HG03066 (cell line): Measurements from ENCODE around the gene TNPO1.

Experiments used
- ATAC-seq: cut with Tn5 transposase; IDR thresholded peaks from one replicate; pipeline ENCODE4 v1.9.1; 2021; ENCODE audit warnings: low read depth; ENCODE audit not compliant: unreplicated experiment

TNPO1 gene

GRCh38 chr5:72817671-72818266 is 1.3 kb downstream of the TNPO1 start:
- no peak for ATAC-seq

- no peak for ATAC-seq
Observed at GRCh38 chr5:72818866-72819534, 2.5 kb downstream of the TNPO1 start.

- no peak for ATAC-seq
Observed at GRCh38 chr5:72821776-72822175, 5.3 kb downstream of the TNPO1 start.

GRCh38 chr5:72822944-72823343 is 6.5 kb downstream of the TNPO1 start:
- ATAC-seq: no peak

GRCh38 chr5:72829707-72830106 is 13.2 kb downstream of the TNPO1 start:
- ATAC-seq: no peak

- no peak for ATAC-seq
Observed at GRCh38 chr5:72830362-72830761, 13.9 kb downstream of the TNPO1 start.

- ATAC-seq: no peak
Observed at GRCh38 chr5:72831685-72832084, 15.2 kb downstream of the TNPO1 start.

- no peak for ATAC-seq
Observed at GRCh38 chr5:72834924-72835323, 18.5 kb downstream of the TNPO1 start.

- no peak for ATAC-seq
Observed at GRCh38 chr5:72835633-72836032, 19.2 kb downstream of the TNPO1 start.

- no peak for ATAC-seq
Observed at GRCh38 chr5:72836810-72837209, 20.3 kb downstream of the TNPO1 start.

GRCh38 chr5:72837524-72838096 is 21.1 kb downstream of the TNPO1 start:
- no peak for ATAC-seq

GRCh38 chr5:72840041-72840440 is 23.6 kb downstream of the TNPO1 start:
- ATAC-seq: no peak

- ATAC-seq: no peak
Observed at GRCh38 chr5:72841756-72842535, 25.5 kb downstream of the TNPO1 start.

GRCh38 chr5:72842816-72843215 is 26.4 kb downstream of the TNPO1 start:
- no peak for ATAC-seq

- no peak for ATAC-seq
Observed at GRCh38 chr5:72844218-72844603, 27.8 kb downstream of the TNPO1 start.

- ATAC-seq: no peak
Observed at GRCh38 chr5:72845889-72846288, 29.4 kb downstream of the TNPO1 start.

GRCh38 chr5:72846483-72846882 is 30.0 kb downstream of the TNPO1 start:
- ATAC-seq: no peak

- no peak for ATAC-seq
Observed at GRCh38 chr5:72847439-72847838, 31.0 kb downstream of the TNPO1 start.

- peak; percentile 84 for ATAC-seq
Observed at GRCh38 chr5:72847989-72848473, 31.6 kb downstream of the TNPO1 start.

- ATAC-seq: peak; percentile 46
Observed at GRCh38 chr5:72848474-72849428, 32.3 kb downstream of the TNPO1 start.
